A549 treated with ZK216348 at 1 μM for 4 hours (cell line): Measurements from ENCODE around the gene TBX21. TPM values are rescaled to one million over a fixed set of nuclear protein-coding genes. Genes with fewer than 3 reads are reported as not detected.

Source experiments
- total RNA-seq: library from RNA; stranded (reverse); fragments of 200-300 nt; extraction: Qiagen RNA extraction; gene quantifications from 5 replicates; pipeline ENCODE4 v1.2.3, GENCODE V29; 2022; ENCODE audit warnings: low read depth

Gene TBX21
- total RNA-seq: 0.13 to 0.15 TPM in 2 of 5 replicates, not detected in the others

GRCh38 chr17:47733047-47733673, at the start of gene TBX21:
TSS of gene TBX21 (plus strand) at chr17:47733236. CDS start at chr17:47733455, 219 bp downstream.

DNA sequence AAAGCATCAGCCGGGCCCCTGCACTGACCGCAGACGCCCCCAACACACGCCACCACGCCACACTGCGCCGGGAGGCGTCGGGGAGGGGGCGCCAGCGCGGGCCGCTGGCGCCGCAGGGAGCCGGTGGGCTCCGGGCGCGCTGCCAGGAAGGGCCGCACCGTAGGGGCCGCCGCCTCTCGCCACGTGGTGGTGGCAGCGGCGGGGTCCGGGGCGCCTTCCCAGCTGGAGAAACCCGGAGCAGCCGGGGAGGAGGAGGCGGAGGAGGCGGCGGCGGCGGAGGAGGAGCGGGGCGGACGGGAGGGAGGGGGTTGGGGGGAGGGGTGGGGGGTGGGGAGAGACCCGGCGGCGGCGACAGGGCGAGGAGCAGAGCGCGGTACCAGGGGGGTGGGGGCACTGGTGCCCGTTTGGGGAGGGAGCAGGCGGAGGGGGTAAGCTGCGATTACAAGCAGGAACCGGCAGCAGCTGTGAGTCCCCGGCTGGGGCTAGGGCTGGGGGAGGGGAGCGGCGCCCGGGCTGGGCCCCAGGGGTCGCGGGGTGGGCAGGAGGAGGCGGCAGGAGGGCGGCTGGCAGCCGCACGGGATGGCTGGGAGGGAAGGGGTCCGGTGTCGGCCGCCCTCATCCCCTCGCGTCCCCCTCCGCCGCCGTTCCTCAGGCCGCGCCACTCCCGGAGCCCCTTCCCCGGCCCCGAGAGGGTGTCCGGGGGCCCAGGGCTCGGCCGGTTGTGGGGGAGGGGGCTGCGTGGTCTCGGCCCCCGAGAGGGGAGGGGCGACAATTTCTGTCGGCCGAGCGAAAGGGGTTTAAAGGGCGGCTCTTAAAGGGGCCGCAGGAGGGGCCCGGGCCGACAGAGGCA, 39.1 kb upstream of the TBX21 start, which contains the start of gene TBKBP1:
TBKBP1 (plus strand) TSS at position 431 of the 850 bp plus-strand sequence. CDS start 1,952 bp downstream, outside the sequence.

Other genes starting within 250 kb of the TBX21 start
- 57.7 to 83.6 TPM (median 66.6 TPM) in 5 replicates for gene NPEPPS, start 202.1 kb upstream of the TBX21 start, total RNA-seq
- 303 to 417 TPM (median 321 TPM) in 5 replicates for gene KPNB1, start 83.3 kb upstream of the TBX21 start, total RNA-seq
- gene TBKBP1, start 39.1 kb upstream of the TBX21 start, total RNA-seq: 3.5 to 6.4 TPM (median 5.7 TPM) in 5 replicates
- 7.8 to 14.6 TPM (median 10.1 TPM) in 5 replicates for gene OSBPL7, start 88.6 kb downstream of the TBX21 start, total RNA-seq
- 80.8 to 92.7 TPM (median 88.3 TPM) in 5 replicates for gene MRPL10, start 98.3 kb downstream of the TBX21 start, total RNA-seq
- gene LRRC46, start 98.4 kb downstream of the TBX21 start, total RNA-seq: 3.1 to 4.2 TPM (median 3.9 TPM) in 5 replicates
- 22.2 to 41.6 TPM (median 36.4 TPM) in 5 replicates for gene SCRN2, start 108.0 kb downstream of the TBX21 start, total RNA-seq
- gene SP6, start 117.9 kb downstream of the TBX21 start, total RNA-seq: 2.9 to 4.1 TPM (median 3.8 TPM) in 5 replicates
- gene SP2, start 163.0 kb downstream of the TBX21 start, total RNA-seq: 13.4 to 18.7 TPM (median 17.3 TPM) in 5 replicates
- gene PNPO, start 208.3 kb downstream of the TBX21 start, total RNA-seq: 20.5 to 26.4 TPM (median 21.4 TPM) in 5 replicates
- 1.0 to 2.1 TPM (median 1.5 TPM) in 5 replicates for gene PRR15L, start 224.6 kb downstream of the TBX21 start, total RNA-seq
- 97.6 to 124 TPM (median 112 TPM) in 5 replicates for gene CDK5RAP3, start 237.9 kb downstream of the TBX21 start, total RNA-seq